HEK293 (cell line): ENCODE data around the gene GALK1.

Experiments
- CTCF ChIA-PET: fragments of 350-600 bp; formaldehyde crosslinking; extraction: SDS; loops from one replicate; lab custom pipeline; 2021; ENCODE audit warnings: antibody characterized with exemption; lab: Yijun Ruan, JAX
- POLR2A ChIA-PET: fragments of 300-600 bp; formaldehyde crosslinking; extraction: SDS; loops from one replicate; lab custom pipeline; 2020; ENCODE audit warnings: antibody characterized with exemption, inconsistent platforms; lab: Yijun Ruan, JAX
- H3K27ac ChIP-seq: fragments of 200-500 bp; sonication (Bioruptor generic); 2 replicates; pipeline ENCODE4 v1.5.1; 2014; ENCODE audit warnings: low read depth, low read length, control low read depth, inconsistent platforms; ENCODE audit errors: extremely low read depth
- H3K36me3 ChIP-seq, 2 experiments: fragments of 200-500 bp in 1 of 2; sonication (Bioruptor generic) in 1 of 2; 1 replicate in 1 of 2; 2 replicates in 1 of 2; pipeline ENCODE4 v1.5.1; 2014 to 2017; ENCODE audit warnings: inconsistent platforms in 2 of 2, low read length in 2 of 2; ENCODE audit not compliant: control insufficient read depth in 2 of 2, insufficient read depth in 1 of 2
- H3K4me1 ChIP-seq: fragments of 200-500 bp; sonication (Bioruptor generic); 2 replicates; pipeline ENCODE4 v1.5.1; 2014; ENCODE audit warnings: mild to moderate bottlenecking, low read length, inconsistent platforms; ENCODE audit not compliant: control insufficient read depth, insufficient read depth
- H3K4me3 ChIP-seq: 2 replicates; pipeline ENCODE4 v1.5.1; 2011; ENCODE audit warnings: low read depth, mild to moderate bottlenecking, control low read depth, low read length, moderate library complexity
- H3K9me3 ChIP-seq: fragments of 200-500 bp; sonication (Bioruptor generic); 2 replicates; pipeline ENCODE4 v1.5.1; 2014; ENCODE audit warnings: low read depth, low read length, inconsistent platforms; ENCODE audit not compliant: control insufficient read depth, insufficient read depth
- ZBTB48 ChIP-seq: fragments of 450-650 bp; formaldehyde crosslinking; IDR thresholded peaks from 2 replicates; pipeline ENCODE4 v1.5.1; 2016; ENCODE audit warnings: missing biosample characterization, missing genetic modification characterization
- ZNF239 ChIP-seq: fragments of 450-650 bp; formaldehyde crosslinking; IDR thresholded peaks from 2 replicates; pipeline ENCODE4 v1.5.1; 2016; ENCODE audit warnings: missing biosample characterization, missing genetic modification characterization
- ZNF302 ChIP-seq: fragments of 450-650 bp; formaldehyde crosslinking; IDR thresholded peaks from 2 replicates; pipeline ENCODE4 v1.5.1; 2016; ENCODE audit warnings: missing biosample characterization, missing genetic modification characterization, low read depth
- ZNF341 ChIP-seq: fragments of 450-650 bp; formaldehyde crosslinking; IDR thresholded peaks from 2 replicates; pipeline ENCODE4; 2016; ENCODE audit warnings: low read depth, missing biosample characterization, missing genetic modification characterization
- ZNF37A ChIP-seq: fragments of 450-650 bp; IDR thresholded peaks from 2 replicates; pipeline ENCODE4 v1.5.1; 2018; ENCODE audit warnings: missing biosample characterization, missing genetic modification characterization
- ZNF555 ChIP-seq: fragments of 450-650 bp; formaldehyde crosslinking; conservative IDR thresholded peaks from 2 replicates; pipeline ENCODE4 v1.5.1; 2017; ENCODE audit warnings: missing biosample characterization, mild to moderate bottlenecking, missing genetic modification characterization, inconsistent platforms
- ZSCAN16 ChIP-seq: fragments of 450-650 bp; formaldehyde crosslinking; IDR thresholded peaks from 2 replicates; pipeline ENCODE4 v1.5.1; 2016; ENCODE audit warnings: missing biosample characterization, missing genetic modification characterization
- ZXDB ChIP-seq: fragments of 450-650 bp; formaldehyde crosslinking; IDR thresholded peaks from 2 replicates; pipeline ENCODE4 v1.5.1; 2016; ENCODE audit warnings: missing biosample characterization, missing genetic modification characterization
- TF ChIP-seq, protein P1 (sequence below): fragments of 450-650 bp; formaldehyde crosslinking; IDR thresholded peaks from 2 replicates; pipeline ENCODE4 v1.5.1; 2016; ENCODE audit warnings: missing biosample characterization, missing genetic modification characterization
- TF ChIP-seq, protein P2 (sequence below): fragments of 450-650 bp; formaldehyde crosslinking; IDR thresholded peaks from 2 replicates; pipeline ENCODE4 v1.5.1; 2016; ENCODE audit warnings: missing biosample characterization, missing genetic modification characterization
- TF ChIP-seq, protein P3 (sequence below): fragments of 450-650 bp; formaldehyde crosslinking; IDR thresholded peaks from 2 replicates; pipeline ENCODE4 v1.5.1; 2016; ENCODE audit warnings: missing biosample characterization, missing genetic modification characterization

GALK1 gene

DNA sequence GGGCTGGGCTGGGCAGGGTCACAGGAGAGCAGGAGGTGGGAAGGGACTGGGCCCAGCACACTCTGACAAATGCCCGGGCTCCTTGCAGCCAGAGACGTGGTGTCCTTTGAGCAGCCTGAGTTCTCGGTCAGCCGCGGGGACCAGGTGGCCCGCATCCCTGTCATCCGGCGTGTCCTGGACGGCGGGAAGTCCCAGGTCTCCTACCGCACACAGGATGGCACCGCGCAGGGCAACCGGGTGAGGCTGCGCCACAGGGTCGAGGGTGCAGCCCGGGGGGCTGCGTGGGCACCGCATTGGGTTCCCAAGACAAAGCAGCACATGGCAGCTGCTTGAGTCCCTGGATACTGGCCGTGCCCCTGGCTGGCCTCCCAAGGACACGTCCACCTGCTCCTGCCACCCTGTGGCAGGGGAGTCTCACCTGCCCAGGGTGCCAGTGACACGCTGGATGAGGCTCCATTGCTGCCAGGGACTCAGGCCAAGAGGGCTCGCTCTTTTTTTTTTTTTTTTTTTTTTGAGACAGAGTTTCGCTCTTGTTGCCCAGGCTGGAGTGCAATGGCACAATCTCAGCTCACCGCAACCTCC lies 21.3 kb downstream of the GALK1 start:
- H3K27ac ChIP-seq, result no peak overlapping the region
- no peak overlapping the region for H3K4me3 ChIP-seq
- H3K4me1 ChIP-seq, result no peaks in the 10 kb centered on the region
- no peaks in the 10 kb centered on the region for H3K36me3 ChIP-seq
- POLR2A ChIA-PET, result no interaction called here
- H3K9me3 ChIP-seq, result no peaks in the 10 kb centered on the region
- CTCF ChIA-PET, result interaction anchor here (1.5 to 10.5 kb wide), 3 partner anchors 17 to 111 kb away, joined by 4 to 341 read pairs (median 308); partner anchors contain the start of gene SMIM5
- no peak for TF ChIP-seq ZNF37A (tag by site-specific recombination)
- TF ChIP-seq, protein P1, sequence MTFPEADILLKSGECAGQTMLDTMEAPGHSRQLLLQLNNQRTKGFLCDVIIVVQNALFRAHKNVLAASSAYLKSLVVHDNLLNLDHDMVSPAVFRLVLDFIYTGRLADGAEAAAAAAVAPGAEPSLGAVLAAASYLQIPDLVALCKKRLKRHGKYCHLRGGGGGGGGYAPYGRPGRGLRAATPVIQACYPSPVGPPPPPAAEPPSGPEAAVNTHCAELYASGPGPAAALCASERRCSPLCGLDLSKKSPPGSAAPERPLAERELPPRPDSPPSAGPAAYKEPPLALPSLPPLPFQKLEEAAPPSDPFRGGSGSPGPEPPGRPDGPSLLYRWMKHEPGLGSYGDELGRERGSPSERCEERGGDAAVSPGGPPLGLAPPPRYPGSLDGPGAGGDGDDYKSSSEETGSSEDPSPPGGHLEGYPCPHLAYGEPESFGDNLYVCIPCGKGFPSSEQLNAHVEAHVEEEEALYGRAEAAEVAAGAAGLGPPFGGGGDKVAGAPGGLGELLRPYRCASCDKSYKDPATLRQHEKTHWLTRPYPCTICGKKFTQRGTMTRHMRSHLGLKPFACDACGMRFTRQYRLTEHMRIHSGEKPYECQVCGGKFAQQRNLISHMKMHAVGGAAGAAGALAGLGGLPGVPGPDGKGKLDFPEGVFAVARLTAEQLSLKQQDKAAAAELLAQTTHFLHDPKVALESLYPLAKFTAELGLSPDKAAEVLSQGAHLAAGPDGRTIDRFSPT (tag by site-specific recombination), result 0 out of 2 replicates have a peak, but pooled peaks have one; percentile 11

DNA sequence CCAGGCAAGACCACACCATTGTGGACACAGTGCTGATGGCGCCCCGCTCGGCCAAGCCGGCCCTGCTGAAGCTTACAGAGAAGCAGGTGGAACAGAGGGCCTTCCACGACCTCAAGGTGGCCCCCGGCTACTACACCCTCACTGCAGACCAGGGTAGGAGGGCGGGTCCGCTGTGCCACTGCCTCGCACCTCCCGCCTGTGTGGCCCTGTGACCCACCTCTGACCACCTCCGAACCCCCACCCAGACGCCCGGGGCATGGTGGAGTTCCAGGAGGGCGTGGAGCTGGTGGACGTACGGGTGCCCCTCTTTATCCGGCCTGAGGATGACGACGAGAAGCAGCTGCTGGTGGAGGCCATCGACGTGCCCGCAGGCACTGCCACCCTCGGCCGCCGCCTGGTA lies 22.7 kb downstream of the GALK1 start:
- H3K4me1 ChIP-seq, result no peaks in the 10 kb centered on the region
- H3K9me3 ChIP-seq, result no peaks in the 10 kb centered on the region
- no peaks in the 10 kb centered on the region for H3K36me3 ChIP-seq
- TF ChIP-seq ZNF341 (tag by site-specific recombination), result peak; percentile 17; the same call in 1 of the 2 replicates
- TF ChIP-seq ZNF302 (tag by site-specific recombination), result no peak
- TF ChIP-seq, protein P1 (tag by site-specific recombination), result 0 out of 2 replicates have a peak, but pooled peaks have one; percentile 27
- TF ChIP-seq ZBTB48, result no peak
- ChIA-PET CTCF (interaction anchor here (0.6 to 0.7 kb wide), 3 partner anchors 65 to 128 kb away, joined by 3 to 4 read pairs (median 4); no protein-coding TSS in a partner anchor), POLR2A (no interaction called here)
- H3K4me3 ChIP-seq, result no peak overlapping the region
- no peak overlapping the region for H3K27ac ChIP-seq

DNA sequence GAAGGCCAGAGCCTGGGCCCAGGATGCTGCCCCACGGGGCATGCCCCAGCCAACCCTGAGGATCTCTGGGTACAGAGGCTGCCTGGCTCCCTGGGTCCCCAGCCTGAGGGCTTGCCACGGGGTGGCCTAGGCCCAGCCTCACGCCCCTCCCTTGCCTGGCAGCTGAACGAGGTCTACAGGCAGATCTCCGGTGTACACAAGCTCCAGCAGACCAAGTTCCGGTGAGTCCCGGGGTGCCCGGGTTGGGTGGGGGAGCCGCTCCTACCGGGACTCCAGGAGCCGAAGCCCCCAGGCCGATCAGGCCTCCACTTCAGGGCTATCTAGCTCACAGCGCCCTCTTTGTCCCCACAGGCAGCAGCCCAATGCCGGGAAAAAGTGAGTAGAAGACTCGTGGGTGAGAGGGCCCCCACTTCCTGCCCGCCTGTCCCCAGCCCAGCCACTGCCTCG lies 24.3 kb downstream of the GALK1 start:
- Histone ChIP-seq H3K27ac (no peak overlapping the region), H3K36me3 (no peaks in the 10 kb centered on the region), H3K9me3 (no peaks in the 10 kb centered on the region), H3K4me1 (no peaks in the 10 kb centered on the region), H3K4me3 (no peak overlapping the region)
- no peak for TF ChIP-seq ZNF239 (tag by site-specific recombination)
- no peak for TF ChIP-seq ZSCAN16 (tag by site-specific recombination)
- no peak for TF ChIP-seq ZNF555 (tag by site-specific recombination)
- TF ChIP-seq, protein P2, sequence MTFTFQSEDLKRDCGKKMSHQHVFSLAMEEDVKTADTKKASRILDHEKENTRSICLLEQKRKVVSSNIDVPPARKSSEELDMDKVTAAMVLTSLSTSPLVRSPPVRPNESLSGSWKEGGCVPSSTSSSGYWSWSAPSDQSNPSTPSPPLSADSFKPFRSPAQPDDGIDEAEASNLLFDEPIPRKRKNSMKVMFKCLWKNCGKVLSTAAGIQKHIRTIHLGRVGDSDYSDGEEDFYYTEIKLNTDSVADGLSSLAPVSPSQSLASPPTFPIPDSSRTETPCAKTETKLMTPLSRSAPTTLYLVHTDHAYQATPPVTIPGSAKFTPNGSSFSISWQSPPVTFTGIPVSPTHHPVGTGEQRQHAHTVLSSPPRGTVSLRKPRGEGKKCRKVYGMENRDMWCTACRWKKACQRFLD (tag by site-specific recombination), result no peak
- TF ChIP-seq, protein P3, sequence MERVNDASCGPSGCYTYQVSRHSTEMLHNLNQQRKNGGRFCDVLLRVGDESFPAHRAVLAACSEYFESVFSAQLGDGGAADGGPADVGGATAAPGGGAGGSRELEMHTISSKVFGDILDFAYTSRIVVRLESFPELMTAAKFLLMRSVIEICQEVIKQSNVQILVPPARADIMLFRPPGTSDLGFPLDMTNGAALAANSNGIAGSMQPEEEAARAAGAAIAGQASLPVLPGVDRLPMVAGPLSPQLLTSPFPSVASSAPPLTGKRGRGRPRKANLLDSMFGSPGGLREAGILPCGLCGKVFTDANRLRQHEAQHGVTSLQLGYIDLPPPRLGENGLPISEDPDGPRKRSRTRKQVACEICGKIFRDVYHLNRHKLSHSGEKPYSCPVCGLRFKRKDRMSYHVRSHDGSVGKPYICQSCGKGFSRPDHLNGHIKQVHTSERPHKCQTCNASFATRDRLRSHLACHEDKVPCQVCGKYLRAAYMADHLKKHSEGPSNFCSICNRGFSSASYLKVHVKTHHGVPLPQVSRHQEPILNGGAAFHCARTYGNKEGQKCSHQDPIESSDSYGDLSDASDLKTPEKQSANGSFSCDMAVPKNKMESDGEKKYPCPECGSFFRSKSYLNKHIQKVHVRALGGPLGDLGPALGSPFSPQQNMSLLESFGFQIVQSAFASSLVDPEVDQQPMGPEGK, result no peak
- TF ChIP-seq ZXDB (tag by site-specific recombination), result no peak
- ChIA-PET CTCF (interaction anchor here (1.0 to 1.1 kb wide), 2 partner anchors 9 to 14 kb away, joined by 3 to 4 read pairs; no protein-coding TSS in a partner anchor), POLR2A (no interaction called here)
